HG02973 (cell line): Measurements from ENCODE around the gene KLHL8.
"Not testable (repeated sequence)": the region's sequence is repeated elsewhere in the genome, so short reads cannot be mapped to it uniquely, and the experiment has no call there.

Experiments used
- ATAC-seq: cut with Tn5 transposase; IDR thresholded peaks from one replicate; pipeline ENCODE4 v1.9.1; 2021; ENCODE audit warnings: moderate library complexity; ENCODE audit not compliant: unreplicated experiment

Gene KLHL8

GRCh38 chr4:87180767-87181166 is 39.7 kb downstream of the KLHL8 start:
- ATAC-seq = no peak

- ATAC-seq = no peak
Observed at GRCh38 chr4:87179751-87180150, 40.7 kb downstream of the KLHL8 start.

GRCh38 chr4:87174672-87175071 is 45.7 kb downstream of the KLHL8 start:
- no peak for ATAC-seq

GRCh38 chr4:87171944-87172343 is 48.5 kb downstream of the KLHL8 start:
- ATAC-seq = no peak

- no peak for ATAC-seq
Observed at GRCh38 chr4:87166296-87166854, 54.0 kb downstream of the KLHL8 start.

GRCh38 chr4:87165892-87166291 is 54.5 kb downstream of the KLHL8 start:
- no peak for ATAC-seq

- no peak for ATAC-seq
Observed at GRCh38 chr4:87153078-87153870, 67.1 kb downstream of the KLHL8 start.

GRCh38 chr4:87152310-87153041 is 67.9 kb downstream of the KLHL8 start:
- no peak for ATAC-seq

GRCh38 chr4:87151730-87152129 is 68.7 kb downstream of the KLHL8 start:
- no peak for ATAC-seq

GRCh38 chr4:87150498-87151261 is 69.7 kb downstream of the KLHL8 start:
- ATAC-seq = no peak

GRCh38 chr4:87147116-87147515 is 73.3 kb downstream of the KLHL8 start:
- ATAC-seq = no peak

- ATAC-seq = not testable (repeated sequence)
Observed at GRCh38 chr4:87145934-87146333, 74.5 kb downstream of the KLHL8 start.

- no peak for ATAC-seq
Observed at GRCh38 chr4:87144356-87144755, 76.1 kb downstream of the KLHL8 start.

GRCh38 chr4:87141428-87141827 is 79.0 kb downstream of the KLHL8 start:
- no peak for ATAC-seq

- no peak for ATAC-seq
Observed at GRCh38 chr4:87134122-87134521, 86.3 kb downstream of the KLHL8 start.

GRCh38 chr4:87133183-87133582 is 87.2 kb downstream of the KLHL8 start:
- ATAC-seq = no peak

GRCh38 chr4:87132035-87132434 is 88.4 kb downstream of the KLHL8 start:
- no peak for ATAC-seq

GRCh38 chr4:87130985-87131703 is 89.3 kb downstream of the KLHL8 start:
- no peak for ATAC-seq

- no peak for ATAC-seq
Observed at GRCh38 chr4:87129681-87130080, 90.7 kb downstream of the KLHL8 start.

GRCh38 chr4:87128006-87128705 is 92.3 kb downstream of the KLHL8 start:
- no peak for ATAC-seq
